Osteocyte (in vitro differentiated cells): ENCODE data around the gene KLF11. TPM values are rescaled to one million over a fixed set of nuclear protein-coding genes. Genes with fewer than 3 reads are reported as not detected.
"Not testable (repeated sequence)": the region's sequence is repeated elsewhere in the genome, so short reads cannot be mapped to it uniquely, and the experiment has no call there.

ENCODE experiments used
- DNase-seq: peaks from one replicate; pipeline ENCODE4 v3.0.0; 2021; ENCODE audit warnings: mixed read lengths; ENCODE audit not compliant: unreplicated experiment; ENCODE audit errors: extremely low spot score
- H3K27ac Mint-ChIP-seq: one replicate; pipeline ENCODE4 v1.8.0; 2021; ENCODE audit warnings: mild to moderate bottlenecking, mixed read lengths; ENCODE audit not compliant: unreplicated experiment
- H3K27me3 Mint-ChIP-seq: one replicate; pipeline ENCODE4 v1.8.0; 2021; ENCODE audit warnings: mixed read lengths; ENCODE audit not compliant: unreplicated experiment
- H3K36me3 Mint-ChIP-seq: one replicate; pipeline ENCODE4 v1.8.0; 2021; ENCODE audit warnings: mixed read lengths; ENCODE audit not compliant: unreplicated experiment
- H3K4me1 Mint-ChIP-seq: one replicate; pipeline ENCODE4 v1.8.0; 2021; ENCODE audit warnings: mixed read lengths; ENCODE audit not compliant: unreplicated experiment
- H3K4me3 Mint-ChIP-seq: one replicate; pipeline ENCODE4 v1.8.0; 2021; ENCODE audit warnings: mild to moderate bottlenecking, moderate library complexity, mixed read lengths; ENCODE audit not compliant: unreplicated experiment
- H3K9me3 Mint-ChIP-seq: one replicate; pipeline ENCODE4 v1.8.0; 2021; ENCODE audit warnings: mixed read lengths; ENCODE audit not compliant: unreplicated experiment
- CTCF ChIP-seq: fragments of 200-600 bp; sonication (generic); IDR thresholded peaks from 2 replicates; pipeline ENCODE4 v1.5.0; 2021; ENCODE audit warnings: antibody characterized with exemption, mild to moderate bottlenecking, moderate library complexity
- total RNA-seq: library from RNA; stranded (reverse); gene quantifications from 2 replicates; pipeline ENCODE4 v1.2.1, GENCODE V29; 2021

The KLF11 gene
- total RNA-seq, 1 donor from 2014 or later = 17.4 TPM

GRCh38 chr2:10009271-10009810 is 34.0 kb upstream of the KLF11 start:
- DNase-seq = no peak
- peaks cover 2% of the 10 kb centered on the region for H3K27me3 Mint-ChIP-seq
- no peak overlapping the region for H3K4me3 Mint-ChIP-seq
- H3K9me3 Mint-ChIP-seq = no peaks in the 10 kb centered on the region
- H3K4me1 Mint-ChIP-seq = peaks cover 5% of the 10 kb centered on the region
- no peaks in the 10 kb centered on the region for H3K36me3 Mint-ChIP-seq
- no peak overlapping the region for H3K27ac Mint-ChIP-seq
- no peak for TF ChIP-seq CTCF

- Mint-ChIP-seq H3K27me3 (no peaks in the 10 kb centered on the region), H3K4me3 (no peak overlapping the region), H3K27ac (no peak overlapping the region), H3K9me3 (no peaks in the 10 kb centered on the region), H3K36me3 (no peaks in the 10 kb centered on the region), H3K4me1 (peaks cover 5% of the 10 kb centered on the region)
- DNase-seq = no peak
- no peak for TF ChIP-seq CTCF
Observed at GRCh38 chr2:10009811-10010781, 33.3 kb upstream of the KLF11 start.

DNA sequence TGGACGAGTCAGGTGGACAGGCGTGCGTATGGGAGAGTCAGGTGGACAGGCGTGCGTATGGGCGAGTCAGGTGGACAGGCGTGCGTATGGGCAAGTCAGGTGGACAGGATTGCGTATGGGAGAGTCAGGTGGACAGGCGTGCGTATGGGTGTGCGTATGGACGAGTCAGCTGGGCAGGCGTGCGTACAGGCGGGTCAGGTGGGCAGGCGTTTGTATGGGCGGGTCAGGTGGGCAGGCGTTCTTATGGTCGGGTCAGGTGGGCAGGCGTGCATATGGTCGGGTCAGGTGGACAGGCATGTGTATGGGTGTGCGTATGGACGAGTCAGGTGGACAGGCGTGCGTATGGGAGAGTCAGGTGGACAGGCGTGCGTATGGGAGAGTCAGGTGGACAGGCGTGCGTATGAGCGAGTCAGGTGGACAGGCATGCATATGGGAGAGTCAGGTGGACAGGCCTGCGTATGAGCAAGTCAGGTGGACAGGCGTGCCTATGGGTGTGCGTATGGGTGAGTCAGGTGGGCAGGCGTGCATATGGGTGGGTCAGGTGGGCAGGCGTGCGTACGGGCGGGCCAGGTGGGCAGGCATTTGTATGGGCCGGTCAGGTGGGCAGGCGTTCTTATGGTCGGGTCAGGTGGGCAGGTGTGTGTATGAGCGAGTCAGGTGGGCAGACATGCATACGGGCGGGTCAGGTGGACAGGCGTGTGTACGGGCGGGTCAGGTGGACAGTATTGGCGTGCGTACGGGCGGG is 32.3 kb upstream of the KLF11 start:
- H3K27ac Mint-ChIP-seq, H3K9me3 Mint-ChIP-seq, DNase-seq, H3K4me3 Mint-ChIP-seq, H3K27me3 Mint-ChIP-seq, H3K4me1 Mint-ChIP-seq, H3K36me3 Mint-ChIP-seq: not testable (repeated sequence)

DNA sequence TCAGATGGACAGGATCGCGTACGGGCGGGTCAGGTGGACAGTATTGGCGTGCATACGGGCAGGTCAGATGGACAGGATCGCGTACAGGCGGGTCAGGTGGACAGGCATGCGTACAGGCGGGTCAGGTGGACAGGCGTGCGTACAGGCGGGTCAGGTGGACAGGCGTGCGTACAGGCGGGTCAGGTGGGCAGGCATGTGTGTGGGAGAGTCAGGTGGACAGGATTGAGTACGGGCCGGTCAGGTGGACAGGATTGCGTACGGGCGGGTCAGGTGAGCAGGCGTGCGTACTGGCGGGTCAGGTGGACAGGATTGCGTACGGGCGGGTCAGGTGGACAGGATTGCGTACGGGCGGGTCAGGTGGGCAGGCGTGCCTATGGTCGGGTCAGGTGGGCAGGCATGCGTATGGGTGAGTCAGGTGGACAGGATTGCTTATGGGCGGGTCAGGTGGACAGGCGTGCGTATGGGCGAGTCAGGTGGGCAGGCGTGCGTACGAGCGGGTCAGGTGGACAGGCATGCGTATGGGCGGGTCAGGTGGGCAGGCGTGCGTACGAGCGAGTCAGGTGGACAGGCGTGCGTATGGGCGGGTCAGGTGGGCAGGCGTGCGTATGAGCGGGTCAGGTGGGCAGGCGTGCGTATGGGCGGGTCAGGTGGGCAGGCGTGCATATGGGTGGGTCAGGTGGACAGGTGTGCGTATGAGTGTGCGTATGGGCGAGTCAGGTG is 31.6 kb upstream of the KLF11 start:
- H3K27me3 Mint-ChIP-seq, H3K27ac Mint-ChIP-seq, H3K9me3 Mint-ChIP-seq, DNase-seq, H3K4me3 Mint-ChIP-seq, H3K36me3 Mint-ChIP-seq, H3K4me1 Mint-ChIP-seq: not testable (repeated sequence)

- not testable (repeated sequence) for H3K27ac Mint-ChIP-seq
Observed at GRCh38 chr2:10012366-10012962, 30.9 kb upstream of the KLF11 start.

DNA sequence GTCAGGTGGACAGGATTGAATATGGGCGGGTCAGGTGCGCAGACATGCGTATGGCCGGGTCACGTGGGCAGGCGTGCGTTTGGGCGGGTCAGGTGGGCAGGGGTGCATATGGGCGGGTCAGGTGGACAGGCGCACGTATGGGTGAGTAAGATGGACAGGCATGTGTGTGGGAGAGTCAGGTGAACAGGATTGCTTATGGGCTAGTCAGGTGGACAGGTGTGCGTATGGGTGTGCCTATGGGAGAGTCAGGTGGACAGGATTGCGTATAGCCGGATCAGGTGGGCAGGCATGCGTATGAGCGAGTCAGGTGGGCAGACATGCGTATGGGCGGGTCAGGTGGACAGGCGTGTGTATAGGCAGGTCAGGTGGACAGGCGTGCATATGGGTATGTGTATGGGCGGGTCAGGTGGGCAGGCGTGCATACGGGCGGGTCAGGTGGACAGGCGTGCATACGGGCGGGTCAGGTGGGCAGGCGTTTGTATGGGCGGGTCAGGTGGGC is 30.3 kb upstream of the KLF11 start:
- H3K9me3 Mint-ChIP-seq = no peaks in the 10 kb centered on the region
- no peak overlapping the region for H3K4me3 Mint-ChIP-seq
- no peak for DNase-seq
- TF ChIP-seq CTCF = no peak
- peaks cover 14% of the 10 kb centered on the region for H3K27me3 Mint-ChIP-seq
- H3K27ac Mint-ChIP-seq = no peak overlapping the region
- H3K4me1 Mint-ChIP-seq = no peaks in the 10 kb centered on the region
- H3K36me3 Mint-ChIP-seq = peaks cover 1% of the 10 kb centered on the region

More at GRCh38 chr2:10012366-10012962, 30.9 kb upstream of the KLF11 start:
- H3K36me3 Mint-ChIP-seq, H3K9me3 Mint-ChIP-seq, DNase-seq, H3K27me3 Mint-ChIP-seq, H3K4me3 Mint-ChIP-seq, H3K4me1 Mint-ChIP-seq: not testable (repeated sequence)

DNA sequence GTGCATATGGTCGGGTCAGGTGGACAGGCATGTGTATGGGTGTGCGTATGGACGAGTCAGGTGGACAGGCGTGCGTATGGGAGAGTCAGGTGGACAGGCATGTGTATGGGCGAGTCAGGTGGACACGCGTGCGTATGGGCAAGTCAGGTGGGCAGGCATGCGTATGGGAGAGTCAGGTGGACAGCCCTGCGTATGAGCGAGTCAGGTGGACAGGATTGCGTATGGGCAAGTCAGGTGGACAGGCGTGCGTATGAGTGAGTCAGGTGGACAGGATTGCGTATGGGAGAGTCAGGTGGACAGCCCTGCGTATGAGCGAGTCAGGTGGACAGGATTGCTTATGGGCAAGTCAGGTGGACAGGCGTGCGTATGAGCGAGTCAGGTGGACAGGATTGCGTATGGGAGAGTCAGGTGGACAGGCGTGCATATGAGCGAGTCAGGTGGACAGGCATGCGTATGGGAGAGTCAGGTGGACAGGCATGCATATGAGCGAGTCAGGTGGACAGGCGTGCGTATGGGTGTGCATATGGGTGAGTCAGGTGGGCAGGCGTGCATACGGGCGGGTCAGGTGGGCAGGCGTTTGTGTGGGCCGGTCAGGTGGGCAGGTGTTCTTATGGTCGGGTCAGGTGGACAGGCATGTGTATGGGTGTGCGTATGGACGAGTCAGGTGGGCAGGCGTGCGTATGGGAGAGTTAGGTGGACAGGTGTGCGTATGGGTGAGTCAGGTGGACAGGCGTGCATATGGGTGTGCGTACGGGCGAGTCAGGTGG is 29.5 kb upstream of the KLF11 start:
- H3K27ac Mint-ChIP-seq, DNase-seq, H3K9me3 Mint-ChIP-seq, H3K4me1 Mint-ChIP-seq, H3K4me3 Mint-ChIP-seq, H3K36me3 Mint-ChIP-seq: not testable (repeated sequence)
- H3K27me3 Mint-ChIP-seq = peaks cover 22% of the 10 kb centered on the region
